Esophagus muscularis mucosa (tissue), 4 donors: Measurements from ENCODE around the gene ABCC4.

Experiments used
- EP300 ChIP-seq: sonication (generic); formaldehyde crosslinking; IDR thresholded peaks from one replicate; pipeline ENCODE4 v1.6.1; 2017; ENCODE audit warnings: antibody characterized with exemption
- POLR2A ChIP-seq: fragments of 450-650 bp; IDR thresholded peaks from one replicate; pipeline ENCODE4 v1.6.1; 2017; ENCODE audit warnings: antibody characterized with exemption, moderate library complexity, mild to moderate bottlenecking, low read depth
- POLR2AphosphoS5 ChIP-seq, 2 donors: sonication (generic); formaldehyde crosslinking; IDR thresholded peaks; one replicate each; pipeline ENCODE4 v1.6.1; 2017; ENCODE audit warnings: antibody characterized with exemption in 2 of 2
- TF ChIP-seq, protein P1 (sequence below), 3 experiments: fragments of 200-600 bp in 2 of 3; fragments of 450-650 bp in 1 of 3; sonication (generic) in 2 of 3; IDR thresholded peaks; one replicate each; pipeline ENCODE4 v1.5.1; 2017 to 2019; ENCODE audit warnings: antibody characterized with exemption in 3 of 3, mild to moderate bottlenecking in 2 of 3, moderate library complexity in 1 of 3

DNA sequence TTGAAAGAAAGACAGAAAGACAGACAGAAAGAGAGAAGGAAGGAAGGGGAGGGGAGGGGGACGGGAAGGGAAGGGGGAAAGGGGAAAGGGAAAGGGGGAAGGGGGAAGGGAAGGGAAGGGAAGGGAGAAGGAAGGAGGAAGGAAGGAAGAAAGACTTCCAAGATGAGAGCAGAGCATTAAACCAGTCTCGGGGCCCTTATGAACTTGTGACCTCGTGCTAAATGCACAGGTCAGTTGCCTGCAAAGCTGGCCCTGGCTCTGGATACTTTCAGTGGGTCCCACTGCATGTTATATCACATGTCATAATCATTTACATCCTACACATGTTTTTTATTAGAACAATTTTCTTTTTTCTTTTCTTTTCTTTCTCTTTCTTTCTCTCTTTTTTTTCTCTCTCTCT is 24.2 kb upstream of the ABCC4 start:
- TF ChIP-seq, protein P1, sequence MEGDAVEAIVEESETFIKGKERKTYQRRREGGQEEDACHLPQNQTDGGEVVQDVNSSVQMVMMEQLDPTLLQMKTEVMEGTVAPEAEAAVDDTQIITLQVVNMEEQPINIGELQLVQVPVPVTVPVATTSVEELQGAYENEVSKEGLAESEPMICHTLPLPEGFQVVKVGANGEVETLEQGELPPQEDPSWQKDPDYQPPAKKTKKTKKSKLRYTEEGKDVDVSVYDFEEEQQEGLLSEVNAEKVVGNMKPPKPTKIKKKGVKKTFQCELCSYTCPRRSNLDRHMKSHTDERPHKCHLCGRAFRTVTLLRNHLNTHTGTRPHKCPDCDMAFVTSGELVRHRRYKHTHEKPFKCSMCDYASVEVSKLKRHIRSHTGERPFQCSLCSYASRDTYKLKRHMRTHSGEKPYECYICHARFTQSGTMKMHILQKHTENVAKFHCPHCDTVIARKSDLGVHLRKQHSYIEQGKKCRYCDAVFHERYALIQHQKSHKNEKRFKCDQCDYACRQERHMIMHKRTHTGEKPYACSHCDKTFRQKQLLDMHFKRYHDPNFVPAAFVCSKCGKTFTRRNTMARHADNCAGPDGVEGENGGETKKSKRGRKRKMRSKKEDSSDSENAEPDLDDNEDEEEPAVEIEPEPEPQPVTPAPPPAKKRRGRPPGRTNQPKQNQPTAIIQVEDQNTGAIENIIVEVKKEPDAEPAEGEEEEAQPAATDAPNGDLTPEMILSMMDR (IDR thresholded peaks at IDR 0.05), result no peak
- TF ChIP-seq EP300 (no peak), POLR2AphosphoS5 (IDR thresholded peaks at IDR 0.05) (no peak), POLR2A (no peak)
